Natural killer cell (primary cell): ENCODE measurements around the gene LRRC4B. TPM values are rescaled to one million over a fixed set of nuclear protein-coding genes. Genes with fewer than 3 reads are reported as not detected.

ENCODE experiments used
- ATAC-seq, 3 donors: fragments of 150-1000 bp in 2 of 3; fragments of 200-7000 bp in 1 of 3; cut with Tn5 transposase; 1 replicate in 1 of 3; 2 replicates in 2 of 3; pipeline ENCODE4 v1.10.0; 2021; ENCODE audit warnings: mild to moderate bottlenecking in 2 of 3, moderate library complexity in 2 of 3
- DNase-seq, 2 donors: peaks; one replicate each; pipeline versions ENCODE4 v3.0.0 to v3.0.0-alpha.2; 2013 to 2021; ENCODE audit warnings: mixed read lengths in 1 of 2
- H3K27ac ChIP-seq: one replicate; pipeline ENCODE4 v1.5.1; 2013; ENCODE audit warnings: mild to moderate bottlenecking, low read length
- H3K27me3 ChIP-seq: one replicate; pipeline ENCODE4 v1.6.1; 2013; ENCODE audit warnings: low read length; ENCODE audit not compliant: control insufficient read depth, insufficient read depth
- H3K36me3 ChIP-seq: one replicate; pipeline ENCODE4 v1.6.1; 2013; ENCODE audit warnings: low read length; ENCODE audit not compliant: control insufficient read depth, insufficient read depth
- H3K4me1 ChIP-seq: one replicate; pipeline ENCODE4 v1.6.1; 2013; ENCODE audit warnings: low read length; ENCODE audit not compliant: control insufficient read depth, insufficient read depth
- H3K4me3 ChIP-seq: one replicate; pipeline ENCODE4 v1.5.1; 2013; ENCODE audit warnings: low read length
- H3K9me3 ChIP-seq: one replicate; pipeline ENCODE4 v1.6.1; 2013; ENCODE audit warnings: low read length; ENCODE audit not compliant: control insufficient read depth, insufficient read depth
- H3K27ac Mint-ChIP-seq, 2 donors: one replicate each; pipeline ENCODE4 v1.8.0; 2022; ENCODE audit warnings: mild to moderate bottlenecking in 2 of 2, mixed read lengths in 2 of 2, moderate library complexity in 1 of 2
- H3K27me3 Mint-ChIP-seq, 2 donors: one replicate each; pipeline ENCODE4 v1.8.0; 2022; ENCODE audit warnings: low read depth in 2 of 2, mixed read lengths in 2 of 2
- H3K36me3 Mint-ChIP-seq: one replicate; pipeline ENCODE4 v1.8.0; 2022; ENCODE audit warnings: mixed read lengths
- H3K4me1 Mint-ChIP-seq, 2 donors: one replicate each; pipeline ENCODE4 v1.8.0; 2022; ENCODE audit warnings: mixed read lengths in 2 of 2
- H3K4me3 Mint-ChIP-seq: one replicate; pipeline ENCODE4 v1.8.0; 2022; ENCODE audit warnings: mild to moderate bottlenecking, moderate library complexity, mixed read lengths
- H3K9me3 Mint-ChIP-seq, 2 donors: one replicate each; pipeline ENCODE4 v1.8.0; 2022; ENCODE audit warnings: mixed read lengths in 2 of 2
- WGBS: methylation state at CpG from one replicate; pipeline ENCODE4 v1.1.7; 2013; ENCODE audit warnings: missing lambda C conversion rate; ENCODE audit not compliant: insufficient coverage; 5-methylcytosine and 5-hydroxymethylcytosine counted together
- intact Hi-C: fragments of 100-400 bp; cut with micrococcal nuclease; formaldehyde crosslinking; loops from one replicate; pipeline ENCODE4 v1.14.2; 2022
- total RNA-seq, 4 donors: library from RNA; stranded (reverse); fragments of 120-200 nt in 1 of 4; gene quantifications; one replicate each; pipeline versions ENCODE4 v1.2.3 to v1.2.4, GENCODE V29; 2013 to 2022
- TF ChIP-seq, protein P1 (sequence below): fragments of 200-600 bp; IDR thresholded peaks from one replicate; pipeline ENCODE4 v1.8.0; 2022; ENCODE audit warnings: antibody characterized with exemption

LRRC4B gene
- total RNA-seq, 3 donors from 2014 or later (not counting 1 experiment from before 2014, with no cell fraction given), result not detected

DNA sequence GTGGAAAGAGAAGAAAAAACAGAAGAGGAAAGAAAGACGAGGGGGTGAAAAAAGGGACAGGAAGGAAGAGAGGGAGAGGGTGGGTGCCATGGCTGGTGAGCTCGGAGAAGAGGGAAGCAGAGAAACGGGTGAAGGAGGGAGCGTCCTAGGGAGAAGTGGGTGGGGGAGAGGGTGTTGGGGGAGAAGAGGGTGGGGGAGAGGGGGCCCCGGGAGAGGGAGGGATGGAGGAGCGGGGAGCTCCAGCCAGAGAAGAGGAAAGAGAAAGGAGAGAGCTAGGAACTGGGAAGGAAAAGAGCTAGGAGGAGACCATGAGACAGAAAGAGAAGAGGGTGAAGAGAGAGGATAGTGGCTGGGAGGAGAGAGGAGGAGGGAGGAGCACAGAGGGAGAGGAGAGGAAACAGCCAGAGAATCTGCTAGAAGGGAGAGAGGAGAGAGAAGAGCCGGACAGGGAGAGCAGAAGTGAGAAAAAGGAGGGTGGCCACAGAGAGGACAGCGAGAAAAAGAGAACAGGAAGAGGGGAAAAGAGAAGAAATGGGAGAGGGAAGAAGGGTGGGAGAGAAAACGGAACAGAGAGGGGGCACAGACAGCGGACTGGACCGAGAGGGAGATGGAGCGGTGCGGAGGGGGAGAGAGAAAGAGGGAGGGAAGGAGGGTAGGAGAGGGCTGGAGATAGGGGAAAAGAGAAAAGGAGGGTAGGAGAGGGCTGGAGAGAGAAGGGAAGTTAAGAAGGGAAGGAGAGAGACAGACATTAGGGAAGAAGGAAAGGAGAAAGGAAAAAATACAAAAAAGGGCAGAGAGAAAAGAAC lies 79.6 kb downstream of the LRRC4B start:
- DNase-seq (no peak), ATAC-seq (no peak)
- H3K27ac Mint-ChIP-seq, result no peak overlapping the region
- 47% methylated on average over 13 of the region's 13 CpGs for WGBS
- H3K4me1 Mint-ChIP-seq, result peaks cover 5 to 42% of the 10 kb centered on the region in 2 donors
- H3K36me3 ChIP-seq, result no peaks in the 10 kb centered on the region
- no peaks in the 10 kb centered on the region for H3K9me3 ChIP-seq
- H3K27me3 Mint-ChIP-seq, result no peaks in the 10 kb centered on the region
- peaks cover 12% of the 10 kb centered on the region for H3K4me1 ChIP-seq
- TF ChIP-seq, protein P1, sequence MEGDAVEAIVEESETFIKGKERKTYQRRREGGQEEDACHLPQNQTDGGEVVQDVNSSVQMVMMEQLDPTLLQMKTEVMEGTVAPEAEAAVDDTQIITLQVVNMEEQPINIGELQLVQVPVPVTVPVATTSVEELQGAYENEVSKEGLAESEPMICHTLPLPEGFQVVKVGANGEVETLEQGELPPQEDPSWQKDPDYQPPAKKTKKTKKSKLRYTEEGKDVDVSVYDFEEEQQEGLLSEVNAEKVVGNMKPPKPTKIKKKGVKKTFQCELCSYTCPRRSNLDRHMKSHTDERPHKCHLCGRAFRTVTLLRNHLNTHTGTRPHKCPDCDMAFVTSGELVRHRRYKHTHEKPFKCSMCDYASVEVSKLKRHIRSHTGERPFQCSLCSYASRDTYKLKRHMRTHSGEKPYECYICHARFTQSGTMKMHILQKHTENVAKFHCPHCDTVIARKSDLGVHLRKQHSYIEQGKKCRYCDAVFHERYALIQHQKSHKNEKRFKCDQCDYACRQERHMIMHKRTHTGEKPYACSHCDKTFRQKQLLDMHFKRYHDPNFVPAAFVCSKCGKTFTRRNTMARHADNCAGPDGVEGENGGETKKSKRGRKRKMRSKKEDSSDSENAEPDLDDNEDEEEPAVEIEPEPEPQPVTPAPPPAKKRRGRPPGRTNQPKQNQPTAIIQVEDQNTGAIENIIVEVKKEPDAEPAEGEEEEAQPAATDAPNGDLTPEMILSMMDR, result no peak
- intact Hi-C loops, result no loop called here
- H3K4me3 Mint-ChIP-seq, result no peak overlapping the region
- H3K4me3 ChIP-seq, result no peak overlapping the region
- no peaks in the 10 kb centered on the region for H3K27me3 ChIP-seq
- H3K9me3 Mint-ChIP-seq, result no peaks in the 10 kb centered on the region
- no peaks in the 10 kb centered on the region for H3K36me3 Mint-ChIP-seq
- no peak overlapping the region for H3K27ac ChIP-seq

DNA sequence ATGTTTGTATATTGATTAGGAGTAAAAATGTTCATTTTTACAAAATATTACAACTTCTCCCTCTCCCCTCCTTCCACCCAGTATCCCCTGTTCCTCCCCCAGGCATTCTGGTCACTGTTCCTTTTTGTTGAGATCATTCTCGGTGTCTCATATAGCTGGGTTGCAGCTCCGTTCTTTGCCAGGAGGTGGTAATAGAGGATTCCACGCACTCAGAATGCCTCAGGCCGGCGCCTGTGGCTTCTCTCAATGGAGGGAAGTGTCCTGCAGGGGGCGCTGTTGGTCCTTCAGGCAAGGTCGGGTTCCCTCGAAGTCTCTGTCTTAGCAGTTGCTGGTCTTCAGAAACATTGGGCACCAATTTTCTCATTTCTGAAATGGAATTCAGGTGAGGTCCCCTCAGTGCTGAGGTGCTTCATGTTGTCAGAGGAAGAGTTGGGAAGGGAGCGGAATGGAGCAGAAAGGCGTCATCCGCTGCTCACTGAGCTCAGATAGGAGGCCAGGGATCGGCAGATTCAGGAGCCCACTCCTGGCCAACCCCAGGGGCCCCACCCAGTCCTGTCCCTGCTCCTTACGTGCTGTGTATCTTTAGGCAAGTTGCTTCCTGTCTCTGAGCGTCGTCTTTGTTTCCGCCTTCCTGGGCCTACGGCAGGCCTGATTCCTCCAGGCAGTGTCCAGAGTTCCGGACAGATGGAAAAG lies 81.3 kb downstream of the LRRC4B start:
- H3K4me1 Mint-ChIP-seq, result peaks cover 5 to 37% of the 10 kb centered on the region in 2 donors
- ATAC-seq, result peak in 1 of 3 donors; percentile 40
- H3K36me3 Mint-ChIP-seq, result no peaks in the 10 kb centered on the region
- no peak overlapping the region for H3K4me3 Mint-ChIP-seq
- H3K36me3 ChIP-seq, result peaks cover 4% of the 10 kb centered on the region
- H3K27ac Mint-ChIP-seq, result no peak overlapping the region
- intact Hi-C loops, result no loop called here
- H3K9me3 ChIP-seq, result no peaks in the 10 kb centered on the region
- no peaks in the 10 kb centered on the region for H3K9me3 Mint-ChIP-seq
- no peaks in the 10 kb centered on the region for H3K27me3 Mint-ChIP-seq
- H3K4me1 ChIP-seq, result peaks cover 7% of the 10 kb centered on the region
- peak; percentile 32 to 71 for DNase-seq
- TF ChIP-seq, protein P1, result peak; percentile 41
- H3K4me3 ChIP-seq, result no peak overlapping the region
- H3K27ac ChIP-seq, result no peak overlapping the region
- 87% methylated on average over 18 of the region's 18 CpGs for WGBS
- no peaks in the 10 kb centered on the region for H3K27me3 ChIP-seq

GRCh38 chr19:50485284-50485955 lies 82.8 kb downstream of the LRRC4B start:
- ATAC-seq, result no peak
- DNase-seq, result no peak
- H3K4me1 Mint-ChIP-seq, result peaks cover 5 to 30% of the 10 kb centered on the region in 2 donors
- peak overlapping the region; percentile 29 to 59 for H3K27ac Mint-ChIP-seq
- WGBS, result 90% methylated on average over 10 of the region's 10 CpGs
- intact Hi-C loops, result no loop called here
- H3K4me3 Mint-ChIP-seq, result no peak overlapping the region
- no peaks in the 10 kb centered on the region for H3K9me3 Mint-ChIP-seq
- no peaks in the 10 kb centered on the region for H3K27me3 ChIP-seq
- no peak overlapping the region for H3K27ac ChIP-seq
- TF ChIP-seq, protein P1, result no peak
- no peaks in the 10 kb centered on the region for H3K4me1 ChIP-seq
- no peaks in the 10 kb centered on the region for H3K9me3 ChIP-seq
- H3K27me3 Mint-ChIP-seq, result no peaks in the 10 kb centered on the region
- no peaks in the 10 kb centered on the region for H3K36me3 Mint-ChIP-seq
- H3K4me3 ChIP-seq, result no peak overlapping the region
- H3K36me3 ChIP-seq, result peaks cover 17% of the 10 kb centered on the region
